ENCODE measurements around the gene ACIN1.

ACIN1 gene, protein sequence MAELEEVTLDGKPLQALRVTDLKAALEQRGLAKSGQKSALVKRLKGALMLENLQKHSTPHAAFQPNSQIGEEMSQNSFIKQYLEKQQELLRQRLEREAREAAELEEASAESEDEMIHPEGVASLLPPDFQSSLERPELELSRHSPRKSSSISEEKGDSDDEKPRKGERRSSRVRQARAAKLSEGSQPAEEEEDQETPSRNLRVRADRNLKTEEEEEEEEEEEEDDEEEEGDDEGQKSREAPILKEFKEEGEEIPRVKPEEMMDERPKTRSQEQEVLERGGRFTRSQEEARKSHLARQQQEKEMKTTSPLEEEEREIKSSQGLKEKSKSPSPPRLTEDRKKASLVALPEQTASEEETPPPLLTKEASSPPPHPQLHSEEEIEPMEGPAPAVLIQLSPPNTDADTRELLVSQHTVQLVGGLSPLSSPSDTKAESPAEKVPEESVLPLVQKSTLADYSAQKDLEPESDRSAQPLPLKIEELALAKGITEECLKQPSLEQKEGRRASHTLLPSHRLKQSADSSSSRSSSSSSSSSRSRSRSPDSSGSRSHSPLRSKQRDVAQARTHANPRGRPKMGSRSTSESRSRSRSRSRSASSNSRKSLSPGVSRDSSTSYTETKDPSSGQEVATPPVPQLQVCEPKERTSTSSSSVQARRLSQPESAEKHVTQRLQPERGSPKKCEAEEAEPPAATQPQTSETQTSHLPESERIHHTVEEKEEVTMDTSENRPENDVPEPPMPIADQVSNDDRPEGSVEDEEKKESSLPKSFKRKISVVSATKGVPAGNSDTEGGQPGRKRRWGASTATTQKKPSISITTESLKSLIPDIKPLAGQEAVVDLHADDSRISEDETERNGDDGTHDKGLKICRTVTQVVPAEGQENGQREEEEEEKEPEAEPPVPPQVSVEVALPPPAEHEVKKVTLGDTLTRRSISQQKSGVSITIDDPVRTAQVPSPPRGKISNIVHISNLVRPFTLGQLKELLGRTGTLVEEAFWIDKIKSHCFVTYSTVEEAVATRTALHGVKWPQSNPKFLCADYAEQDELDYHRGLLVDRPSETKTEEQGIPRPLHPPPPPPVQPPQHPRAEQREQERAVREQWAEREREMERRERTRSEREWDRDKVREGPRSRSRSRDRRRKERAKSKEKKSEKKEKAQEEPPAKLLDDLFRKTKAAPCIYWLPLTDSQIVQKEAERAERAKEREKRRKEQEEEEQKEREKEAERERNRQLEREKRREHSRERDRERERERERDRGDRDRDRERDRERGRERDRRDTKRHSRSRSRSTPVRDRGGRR

DNA sequence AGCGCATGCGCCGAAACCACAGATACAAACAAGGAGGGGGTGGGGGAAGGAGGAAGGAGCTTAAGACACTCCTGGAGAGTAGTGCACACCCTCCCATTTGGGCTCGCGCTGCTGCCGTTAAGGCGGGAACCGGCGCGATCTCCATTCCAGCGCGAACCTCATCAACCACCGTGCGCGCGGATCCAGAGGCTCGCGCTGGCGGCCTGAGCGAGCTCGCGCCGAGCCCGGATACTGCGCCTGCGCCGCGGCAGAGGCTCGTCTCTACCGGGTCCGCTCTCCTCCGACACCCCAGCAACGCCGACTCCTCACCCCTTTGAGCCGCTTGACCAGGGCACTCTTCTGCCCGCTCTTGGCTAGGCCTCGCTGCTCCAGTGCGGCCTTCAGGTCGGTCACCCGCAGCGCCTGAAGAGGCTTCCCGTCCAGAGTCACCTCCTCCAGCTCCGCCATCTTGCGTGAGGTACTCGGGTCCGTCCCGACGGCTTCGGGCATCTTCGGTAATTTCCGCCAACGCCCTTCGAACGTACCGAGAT, at the start of gene ACIN1:
ACIN1 (minus strand) TSS at position 471 of the 530 bp plus-strand sequence; CDS start at position 447, 24 bp downstream.
- peak; percentile 80 for DNase-seq (ENCODE audit: low read depth)

DNA sequence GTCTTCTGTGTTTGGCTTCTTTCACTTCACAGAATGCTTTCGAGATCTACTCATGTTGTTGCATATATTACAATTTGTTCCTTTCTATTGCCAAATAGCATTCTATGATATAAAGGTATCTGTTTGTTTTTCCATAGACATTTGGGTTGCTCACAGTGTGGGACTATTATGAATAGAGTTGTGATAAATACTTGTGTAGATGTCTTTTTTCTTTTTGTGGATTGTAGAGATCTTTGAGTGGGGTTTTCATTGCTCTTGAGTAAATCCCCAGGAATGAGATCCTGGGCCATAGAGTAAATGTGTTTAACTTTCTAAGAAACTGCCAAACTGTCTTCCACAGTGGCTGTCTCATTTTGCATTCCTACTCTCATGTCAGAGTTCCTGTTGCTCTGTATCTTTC, 49.0 kb upstream of the ACIN1 start:
- DNase-seq (ENCODE audit: low read depth), result peak; percentile 62

DNA sequence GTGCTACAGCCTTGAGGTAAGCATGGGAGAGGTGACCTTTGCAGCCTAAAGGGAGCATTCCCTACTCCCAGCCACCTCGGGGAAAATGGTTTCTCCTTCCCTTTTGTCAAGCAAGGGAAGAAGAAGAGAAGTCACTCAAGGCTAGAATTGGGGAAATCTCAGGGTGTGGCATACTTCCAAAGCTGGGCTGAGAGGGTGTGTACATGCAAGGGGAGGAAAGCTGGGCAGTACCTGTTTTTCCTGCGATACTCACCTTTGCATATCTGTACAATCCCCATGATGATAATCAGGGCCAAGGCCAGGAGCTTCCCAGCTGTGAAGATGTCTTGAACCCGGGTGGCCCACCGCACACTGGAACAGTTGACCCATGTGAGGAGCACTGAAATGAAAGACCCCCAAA, 47.9 kb upstream of the ACIN1 start:
- no peak for DNase-seq (ENCODE audit: low read depth)

DNA sequence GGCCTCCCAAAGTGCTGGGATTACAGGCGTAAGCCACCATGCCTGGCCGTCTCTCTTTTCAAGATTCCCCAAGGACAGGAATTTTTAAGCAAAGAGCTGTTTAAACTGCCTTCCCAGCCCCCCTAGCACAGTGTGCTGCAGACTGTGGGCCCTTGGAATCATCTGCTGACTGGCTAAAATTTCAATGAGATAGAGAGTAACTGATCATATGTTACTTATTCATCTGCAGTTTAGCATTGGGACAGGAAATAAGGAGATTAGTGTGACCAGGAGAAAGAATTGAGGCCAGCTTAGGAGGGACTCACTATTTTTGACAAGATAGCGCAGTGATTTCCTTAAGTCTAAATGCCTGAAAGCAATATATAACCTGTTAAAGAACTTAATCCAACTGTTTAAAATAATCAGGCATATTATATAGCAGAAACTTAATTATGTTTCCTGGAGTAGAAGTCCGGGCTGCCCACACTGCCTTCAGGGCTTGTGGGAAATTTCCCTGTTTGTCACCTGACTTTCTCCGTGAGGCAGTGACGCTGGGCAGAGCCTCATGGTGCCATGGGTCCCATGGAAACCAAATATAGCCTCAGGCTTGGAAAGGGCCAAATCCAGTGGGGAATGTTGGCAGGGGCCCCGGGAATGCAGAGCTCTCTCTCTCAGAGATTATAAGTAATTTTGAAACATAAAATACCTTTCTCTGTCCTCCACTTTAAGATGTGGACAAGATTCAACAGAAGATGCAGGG, 46.9 kb upstream of the ACIN1 start:
- peak; percentile 43 for DNase-seq (ENCODE audit: low read depth)

DNA sequence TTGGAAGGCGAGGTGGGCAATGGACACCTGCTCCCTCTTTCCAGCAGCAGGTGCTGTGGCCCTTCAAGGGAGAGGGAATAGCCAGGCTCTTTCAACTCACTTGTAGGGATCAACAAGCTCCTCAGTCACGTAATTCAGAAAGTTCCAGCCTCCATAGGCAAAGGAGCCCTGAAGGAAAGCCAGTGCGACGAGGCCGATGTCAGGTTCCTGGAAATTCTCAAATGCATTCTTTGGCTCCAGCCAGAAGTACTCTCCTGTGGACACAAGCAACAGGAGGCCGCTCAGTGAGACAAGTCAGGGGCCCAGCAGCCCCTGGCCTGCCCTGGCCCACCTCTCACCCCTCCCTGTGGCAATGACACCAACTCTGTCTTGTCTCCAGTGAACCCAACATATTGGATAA, 45.4 kb upstream of the ACIN1 start:
- no peak for DNase-seq (ENCODE audit: low read depth)

DNA sequence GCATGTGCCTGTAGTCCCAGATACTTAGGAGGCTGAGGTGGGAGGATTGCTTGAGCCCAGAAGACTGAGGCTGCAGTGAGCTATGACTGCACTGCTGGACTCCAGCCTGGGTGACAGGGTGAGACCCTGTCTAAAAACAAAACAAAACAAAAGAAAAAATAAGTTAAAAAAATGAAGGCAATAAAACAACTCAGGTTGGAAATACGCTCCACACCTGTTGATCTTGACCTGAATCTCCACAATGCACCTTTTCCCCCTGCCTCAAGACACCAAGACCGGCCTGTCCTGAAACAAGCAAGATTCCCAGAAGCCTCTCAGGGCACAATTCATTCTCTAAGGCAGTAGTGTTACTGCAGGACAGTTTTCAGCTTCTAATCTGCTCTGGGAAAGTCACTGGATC, 44.9 kb upstream of the ACIN1 start:
- DNase-seq (ENCODE audit: low read depth), result no peak

DNA sequence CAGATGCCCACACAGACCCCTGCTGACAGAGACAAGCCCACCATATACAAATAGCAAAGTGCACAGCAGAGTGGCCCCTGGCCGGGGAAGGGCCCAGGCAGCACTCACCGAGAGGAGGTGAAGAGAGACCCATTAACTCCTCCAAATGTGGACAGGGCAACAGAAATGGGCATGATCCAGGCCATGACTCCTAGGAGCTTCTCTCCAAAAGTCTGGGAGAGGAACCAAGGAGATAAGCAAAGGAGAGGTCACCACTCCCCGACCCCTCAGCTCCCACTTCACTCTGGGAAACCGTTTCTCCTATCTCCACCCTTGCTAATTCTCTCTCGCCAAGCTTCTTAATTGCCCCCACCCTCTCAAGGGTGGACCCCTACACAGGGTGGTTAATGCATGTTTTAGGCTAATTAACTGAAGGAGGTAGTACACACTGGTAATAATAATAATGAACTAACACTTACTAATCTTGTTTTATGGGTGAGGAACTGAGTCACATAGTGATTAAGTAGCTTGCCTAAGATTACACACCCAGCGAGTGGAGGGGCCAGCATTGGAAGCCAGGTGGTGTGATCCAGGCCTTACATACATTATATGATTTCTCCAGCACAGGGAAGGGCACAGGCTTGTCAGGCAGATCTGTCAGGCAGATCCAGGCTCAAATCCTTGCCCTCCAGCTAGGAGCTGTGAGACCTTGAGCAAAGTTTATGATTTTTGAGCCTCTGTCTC, 43.0 kb upstream of the ACIN1 start:
- no peak for DNase-seq (ENCODE audit: low read depth)

DNA sequence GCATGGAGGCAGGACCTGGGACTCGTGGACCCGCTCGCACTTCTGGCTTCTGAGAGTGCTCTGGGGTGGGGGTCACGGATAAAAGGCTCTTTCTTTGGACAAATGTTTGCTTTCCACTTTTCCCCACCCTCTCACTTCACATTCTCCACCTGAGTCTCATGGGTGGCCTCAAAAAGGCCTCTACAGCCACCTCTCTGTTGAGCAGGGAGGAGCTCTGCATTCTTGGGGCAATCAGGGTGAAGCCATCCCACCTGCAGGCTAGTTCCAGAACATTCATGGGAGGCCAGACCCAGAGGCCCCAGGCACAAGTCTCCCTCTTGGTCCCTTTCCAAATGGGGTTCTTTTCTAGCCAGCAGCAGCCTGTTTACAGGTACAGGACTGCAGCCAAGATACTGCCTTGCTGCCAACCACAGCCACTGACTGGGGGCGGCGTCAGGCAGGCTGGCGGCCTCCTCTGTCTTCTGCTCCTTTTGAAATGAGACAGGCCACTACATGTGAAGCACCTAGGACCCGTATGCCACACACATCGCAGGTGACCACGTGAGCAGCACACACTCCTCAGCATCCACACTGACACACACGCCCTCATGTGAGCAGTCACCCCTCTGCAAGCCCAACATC, 42.4 kb upstream of the ACIN1 start:
- DNase-seq (ENCODE audit: low read depth), result no peak

DNA sequence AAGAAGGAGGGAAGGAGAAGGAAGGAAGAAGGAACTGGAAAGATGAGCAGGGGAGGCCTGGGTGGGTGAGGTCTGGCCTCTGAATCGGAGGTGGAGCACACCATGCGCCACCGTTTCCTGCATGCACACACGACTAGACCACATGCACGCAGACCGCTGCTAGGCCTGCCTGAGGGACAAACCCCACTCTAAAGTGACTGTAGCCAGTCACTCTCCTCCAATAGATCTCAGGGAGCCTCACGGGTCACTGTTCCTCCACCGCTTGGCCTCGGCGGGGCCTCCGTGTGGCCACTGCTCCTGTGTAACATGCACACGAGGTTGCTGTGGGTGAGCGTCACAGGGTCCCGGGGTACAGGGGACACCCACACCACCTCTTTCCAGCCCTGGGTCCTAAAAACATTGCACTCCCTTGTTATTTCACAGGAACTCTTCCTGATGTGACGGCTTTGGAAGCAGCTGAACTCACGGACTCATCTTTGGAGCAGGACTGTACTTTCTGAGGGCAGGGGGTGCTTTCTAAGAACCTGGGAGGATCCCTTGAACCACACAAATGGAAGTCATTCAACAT, 41.7 kb upstream of the ACIN1 start:
- no peak for DNase-seq (ENCODE audit: low read depth)

DNA sequence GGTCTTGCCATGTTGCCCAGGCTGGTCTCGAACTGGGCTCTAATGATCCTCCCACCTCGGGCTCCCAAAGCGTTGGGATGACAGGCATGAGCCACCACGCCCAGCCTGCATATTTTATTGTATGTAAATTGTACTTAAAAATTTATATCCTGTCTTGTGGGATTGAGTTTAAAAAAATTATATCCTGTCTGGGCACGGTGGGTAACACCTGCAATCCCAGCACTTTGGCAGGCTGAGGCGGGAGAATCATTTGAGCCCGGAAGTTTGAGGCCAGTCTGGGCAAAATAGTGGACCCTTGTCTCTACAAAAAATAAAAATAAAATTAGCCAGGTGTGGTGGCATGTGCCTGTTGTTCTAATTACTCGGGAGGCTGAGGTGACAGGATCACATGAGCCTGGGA, 38.0 kb upstream of the ACIN1 start:
- DNase-seq (ENCODE audit: low read depth), result no peak

DNA sequence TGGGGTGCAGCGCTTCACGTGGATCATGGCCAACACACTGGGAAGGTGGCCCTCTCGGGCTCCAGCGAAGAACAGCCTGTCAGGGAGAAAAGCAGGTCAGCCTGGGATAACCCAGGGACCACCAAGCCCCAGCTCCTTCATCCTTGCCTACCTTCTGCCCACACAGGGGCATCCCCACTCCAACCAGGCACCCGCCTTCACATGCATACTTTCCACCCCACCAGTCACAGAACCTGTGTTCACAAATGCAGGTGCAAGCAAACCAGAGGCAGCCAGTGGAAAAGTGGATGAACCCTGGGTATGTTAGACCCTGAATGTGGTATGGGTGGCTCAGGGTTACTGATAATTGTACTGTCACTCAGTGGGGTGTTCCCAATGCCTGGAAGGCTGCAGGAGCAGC, 36.5 kb upstream of the ACIN1 start:
- DNase-seq (ENCODE audit: low read depth), result no peak

DNA sequence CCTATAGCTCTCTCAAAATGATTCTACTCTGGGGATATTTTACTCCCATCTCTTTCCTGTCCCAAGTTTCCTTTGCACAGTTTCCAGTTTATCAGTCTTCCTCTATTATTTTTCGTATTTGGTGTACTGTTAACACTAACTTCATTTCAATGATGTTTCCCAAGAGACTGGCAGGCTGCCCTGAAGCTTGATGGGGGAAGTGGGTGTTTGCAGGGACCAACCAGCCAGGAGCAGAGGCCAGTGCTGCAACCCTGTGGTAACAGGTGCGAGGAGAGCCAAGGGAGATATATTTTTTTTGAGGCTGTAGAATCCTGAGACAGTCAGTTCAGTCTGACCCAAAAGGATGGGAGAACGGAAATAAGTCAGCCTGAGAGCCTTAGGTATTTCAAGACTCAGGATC, 35.9 kb upstream of the ACIN1 start:
- DNase-seq (ENCODE audit: low read depth), result peak; percentile 32

DNA sequence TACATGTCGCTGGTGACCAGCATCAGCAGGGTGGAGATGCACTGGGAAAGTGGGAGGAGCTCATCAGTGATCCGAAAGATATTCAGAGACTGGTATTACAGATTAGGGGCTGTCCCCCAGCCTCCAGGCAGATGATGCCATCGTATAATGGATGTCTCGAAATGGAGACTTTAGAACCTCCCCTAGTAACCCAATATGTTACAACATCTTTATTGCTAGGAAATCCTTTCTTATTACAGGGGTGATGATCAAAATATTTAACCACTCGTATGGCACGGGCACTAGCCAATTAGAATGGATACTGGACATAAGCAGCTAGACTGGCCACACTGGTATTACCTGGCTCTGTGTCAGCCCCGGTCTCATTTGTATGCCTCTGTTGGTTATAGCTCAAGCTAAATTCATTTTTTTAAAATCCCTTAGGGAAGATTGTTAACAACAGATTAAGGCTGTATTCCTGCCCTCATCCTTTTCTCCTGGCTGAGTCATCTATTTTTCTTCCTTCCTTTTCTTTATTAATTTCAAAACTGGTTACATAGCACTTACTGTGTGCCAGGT, 34.9 kb upstream of the ACIN1 start:
- DNase-seq (ENCODE audit: low read depth), result no peak

DNA sequence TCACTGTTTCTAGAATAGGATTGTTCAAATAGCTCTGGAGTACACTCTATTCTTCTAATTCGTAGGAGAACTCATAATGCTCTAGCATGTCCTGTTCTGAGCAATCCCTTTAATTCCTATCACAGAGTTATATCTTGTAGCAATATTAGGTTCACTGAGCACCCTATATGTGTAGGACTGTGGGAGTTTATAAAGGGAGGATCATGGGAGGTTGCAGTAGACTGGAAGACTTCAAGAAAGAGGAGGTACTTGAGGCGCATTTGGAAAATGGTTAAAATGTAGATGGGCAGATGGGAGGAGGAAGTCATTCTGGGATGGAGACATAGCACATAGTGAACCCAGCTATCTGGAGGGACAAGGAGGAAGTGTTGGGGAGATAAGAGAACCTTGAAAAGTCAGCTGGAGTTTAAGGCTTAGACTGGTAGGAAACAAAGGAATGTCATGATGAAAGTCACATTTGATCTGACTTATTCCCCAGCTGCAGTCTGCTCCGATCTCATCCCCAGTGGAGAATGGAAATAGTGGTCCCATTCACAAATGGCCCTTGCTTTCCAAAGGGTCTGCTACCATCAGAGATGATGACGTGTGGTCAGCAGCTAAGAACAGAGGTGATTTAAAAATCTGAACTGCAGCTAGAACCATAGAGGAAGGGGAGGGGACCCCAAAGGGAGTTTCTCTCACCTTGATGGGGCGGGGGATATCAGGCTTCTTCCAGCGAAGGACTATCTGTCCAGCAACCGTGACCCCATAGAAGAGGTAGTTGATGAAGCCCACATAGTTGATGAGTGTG, 34.2 kb upstream of the ACIN1 start:
- no peak for DNase-seq (ENCODE audit: low read depth)

DNA sequence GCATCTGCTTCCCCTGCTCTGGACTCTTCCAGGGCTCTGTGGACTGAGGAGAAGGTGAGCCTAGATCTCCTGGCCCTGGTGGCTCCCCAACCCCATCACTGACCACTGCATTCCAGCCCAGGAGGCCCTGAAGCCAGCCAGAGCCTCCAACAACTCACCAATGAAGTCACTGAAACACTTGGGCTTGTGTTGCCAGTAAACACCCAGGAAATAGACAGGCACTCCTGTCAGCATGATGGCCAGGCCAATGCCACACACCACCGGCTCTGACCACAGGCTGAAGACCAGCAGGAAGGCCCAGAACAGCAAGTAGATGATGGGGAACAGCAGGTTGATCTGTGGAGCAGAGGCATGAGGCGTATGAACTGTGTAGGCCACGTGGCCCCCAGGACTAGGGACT, 32.9 kb upstream of the ACIN1 start:
- no peak for DNase-seq (ENCODE audit: low read depth)

DNA sequence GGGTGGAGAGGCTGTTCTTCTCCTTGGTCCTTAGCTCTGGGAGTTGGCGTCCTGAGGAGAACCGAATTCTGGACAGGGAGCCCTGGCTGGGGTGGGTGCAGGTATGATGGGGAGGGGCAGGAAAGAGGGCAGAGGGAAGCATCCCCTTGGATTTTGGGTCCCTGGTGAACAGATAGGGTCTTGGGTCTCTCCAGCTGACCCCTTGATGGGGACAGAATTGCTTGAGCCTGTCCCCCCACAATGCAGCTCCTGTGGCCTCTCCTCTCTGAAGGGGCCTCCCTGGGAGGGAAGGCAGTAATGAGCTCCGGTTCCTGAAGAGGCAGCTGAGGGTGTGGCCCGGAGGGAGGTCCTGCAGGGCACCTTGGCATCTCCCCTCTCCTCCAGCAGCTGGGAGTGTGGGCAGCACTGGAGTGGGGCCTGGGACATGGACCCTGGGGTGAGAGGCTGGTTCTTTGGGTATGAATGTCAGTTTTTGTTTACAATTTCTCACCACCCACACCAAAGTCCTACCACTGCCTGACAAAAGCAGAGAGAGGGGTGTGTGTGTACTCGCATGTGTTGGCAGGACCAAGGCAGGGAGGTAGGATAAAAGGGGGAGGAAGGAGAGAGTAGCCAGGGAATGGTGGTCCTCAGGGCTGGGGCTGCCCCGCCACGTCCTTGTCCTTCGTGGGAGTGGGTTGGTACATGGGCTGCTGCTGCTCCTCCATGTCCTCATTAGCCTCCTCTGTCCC, 31.8 kb upstream of the ACIN1 start:
- no peak for DNase-seq (ENCODE audit: low read depth)

DNA sequence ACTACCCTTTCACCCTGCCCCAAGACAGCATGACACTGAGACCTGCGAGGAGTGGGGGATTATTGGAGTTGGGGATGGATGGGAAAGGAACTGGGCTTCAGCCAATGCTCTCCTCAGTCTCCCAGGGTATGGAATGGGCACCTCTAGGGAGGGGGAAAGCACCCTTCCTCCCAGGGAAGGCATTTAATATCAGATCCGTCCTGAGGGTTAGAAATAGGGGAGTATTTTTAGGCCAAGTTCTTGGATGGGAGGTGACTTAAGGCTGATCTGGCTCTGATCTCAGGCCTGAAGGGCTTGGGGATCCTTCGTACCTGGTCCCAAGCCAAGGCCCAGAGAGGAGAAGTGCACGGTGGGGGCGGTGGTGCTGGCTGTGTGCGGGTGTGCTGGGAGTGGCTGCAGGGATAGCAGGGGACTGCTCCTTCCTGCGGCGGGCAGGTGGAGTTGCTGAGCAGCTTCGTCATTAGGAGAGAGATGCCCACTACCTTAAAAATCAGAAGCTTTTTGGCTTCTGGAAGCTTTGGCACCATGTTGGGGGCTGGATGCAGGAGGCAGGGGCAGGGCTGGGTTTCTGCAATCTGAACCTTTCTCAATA, 31.1 kb upstream of the ACIN1 start:
- no peak for DNase-seq (ENCODE audit: low read depth)

DNA sequence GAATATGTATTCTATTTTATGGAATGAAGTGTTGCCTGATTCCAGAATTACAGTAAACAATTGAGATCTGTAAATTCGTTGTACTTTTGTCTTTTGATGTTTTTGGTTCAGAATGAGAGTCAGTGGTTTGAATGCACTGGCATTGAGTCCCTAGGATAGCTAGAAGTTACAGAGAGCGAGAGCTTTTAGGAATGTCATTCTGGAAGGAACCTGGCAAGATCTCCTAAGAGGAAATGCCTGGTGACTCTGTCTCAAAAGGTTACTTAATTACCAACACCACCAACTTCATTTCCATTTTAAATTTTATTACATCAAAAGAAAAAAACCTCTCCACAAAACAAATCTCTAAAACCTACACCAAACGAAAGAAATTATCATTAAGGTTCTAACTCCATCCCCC, 30.1 kb upstream of the ACIN1 start:
- no peak for DNase-seq (ENCODE audit: low read depth)
